ENCODE results near the gene ANKS4B. TPM values are rescaled to one million over a fixed set of nuclear protein-coding genes. Genes with fewer than 3 reads are reported as not detected.

ANKS4B gene
- total and polyA plus RNA-seq, 9 donors, result under 0.01 to 0.05 (median 0.04) TPM; not detected in 6

- H3K4me3 ChIP-seq, result no peak overlapping the region
- no peaks in the 10 kb centered on the region for H3K4me1 ChIP-seq (ENCODE audit: insufficient read depth)
- no peaks in the 10 kb centered on the region for H3K9me3 ChIP-seq
- no peak for TF ChIP-seq CTCF (IDR thresholded peaks at IDR 0.05)
- TF ChIP-seq POLR2A (IDR thresholded peaks at IDR 0.05), result no peak
- WGBS, 3 donors, result 43 to 58% (median 54%) methylated on average over 4 of the region's 4 CpGs
- DNase-seq, result no peak
- no peak overlapping the region for H3K27ac ChIP-seq
- no peaks in the 10 kb centered on the region for H3K36me3 ChIP-seq
- H3K27me3 ChIP-seq, result no peaks in the 10 kb centered on the region
- intact Hi-C loops (cut with DNase I), result loop anchor here in 3 of 4 donors (5.0 to 10.0 kb wide), 3 partner anchors 146 to 451 kb away; partner anchors contain the start of gene LDAF1 (in 2 of the 3)
These were observed 69.5 kb downstream of the ANKS4B start for GRCh38 chr16:21302898-21303528.

Other genes with a start within 250 kb of the ANKS4B start
- 10 to 100 TPM in 1 of 7 donors, 1 to 10 TPM in 2, under 1 TPM in 3, not detected in 1; 0.05 to 12.1 (median 1.0) TPM for gene DNAH3, start 82.9 kb upstream of the ANKS4B start, total RNA-seq
- gene DNAH3, start 82.9 kb upstream of the ANKS4B start, polyA plus RNA-seq, result under 1 TPM; 0.10 to 0.13 TPM
- 10 to 100 TPM; 33.5 to 89.5 (median 67.4) TPM for gene LDAF1, start 75.0 kb upstream of the ANKS4B start, total RNA-seq
- gene LDAF1, start 75.0 kb upstream of the ANKS4B start, polyA plus RNA-seq, result 10 to 100 TPM; 75.4 to 87.3 TPM
- gene ZP2, start 22.1 kb upstream of the ANKS4B start, total RNA-seq, result under 1 TPM in 1 of 7 donors, not detected in 6; 0.36 TPM
- gene ZP2, start 22.1 kb upstream of the ANKS4B start, polyA plus RNA-seq, result 1 to 10 TPM in 1 of 2 donors, under 1 TPM in 1; 0.37 to 1.1 TPM
- gene CRYM, start 44.6 kb downstream of the ANKS4B start, total RNA-seq, result 1 to 10 TPM in 2 of 7 donors, under 1 TPM in 2, not detected in 3; 0.28 to 6.0 (median 0.90) TPM
- gene CRYM, start 44.6 kb downstream of the ANKS4B start, polyA plus RNA-seq, result under 1 TPM; 0.22 to 0.47 TPM